GM12892 (cell line): ENCODE data around the gene TADA2B.

Experiments
- POLR2A ChIP-seq: IDR thresholded peaks from 2 replicates; pipeline ENCODE4 v1.6.1; 2011; ENCODE audit warnings: low read depth, low read length, control low read depth
- POLR2AphosphoS5 ChIP-seq: IDR thresholded peaks from 2 replicates; pipeline ENCODE4 v1.6.1; 2011; ENCODE audit warnings: low read depth, low read length, control low read depth

- TF ChIP-seq POLR2AphosphoS5 (no peak), POLR2A (no peak)
Observed at GRCh38 chr4:7007142-7007907, 35.8 kb upstream of the TADA2B start.
